H1 (cell line): ENCODE measurements around the gene GALNT9. TPM values are rescaled to one million over a fixed set of nuclear protein-coding genes. Genes with fewer than 3 reads are reported as not detected.

Experiments used
- CTCF ChIA-PET: fragments of 300-600 bp; sonication (Branson Sonifier 250); formaldehyde crosslinking; loops from one replicate; lab custom pipeline; 2021; ENCODE audit not compliant: partially characterized antibody; lab: Charles Lee
- POLR2A ChIA-PET: fragments of 300-600 bp; sonication (Branson Sonifier 250); formaldehyde crosslinking; loops from one replicate; lab custom pipeline; 2021; ENCODE audit warnings: inconsistent platforms; ENCODE audit not compliant: partially characterized antibody; lab: Charles Lee
- DNase-seq, 2 experiments: peaks; one replicate each; pipeline versions ENCODE4 v3.0.0 to v3.0.0-alpha.2; 2010 to 2022; ENCODE audit warnings: low spot score in 2 of 2, low read depth in 1 of 2, mixed read lengths in 1 of 2
- FAIRE-seq: peaks from 2 replicates; lab custom pipeline; 2011; peaks lifted over from hg19 to GRCh38; lab: Jason Lieb, UNC
- H2AFZ ChIP-seq: 2 replicates; pipeline ENCODE4 v1.8.1; 2012; ENCODE audit warnings: low read length, inconsistent platforms
- H2AK5ac ChIP-seq: 2 replicates; pipeline ENCODE4 v1.6.1; 2013; ENCODE audit warnings: low read depth, low read length
- H2BK120ac ChIP-seq: replicated peaks from 2 replicates; pipeline ENCODE3; 2013; ENCODE audit warnings: low read depth, low read length, inconsistent platforms
- H2BK12ac ChIP-seq: 2 replicates; pipeline ENCODE4 v1.6.1; 2013; ENCODE audit warnings: low read depth, low read length
- H2BK15ac ChIP-seq: 2 replicates; pipeline ENCODE4 v1.6.1; 2013; ENCODE audit warnings: low read length
- H2BK20ac ChIP-seq: 2 replicates; pipeline ENCODE4 v1.6.1; 2013; ENCODE audit warnings: low read length
- H2BK5ac ChIP-seq: 2 replicates; pipeline ENCODE4 v1.6.1; 2013; ENCODE audit warnings: low read depth, low read length
- H3K14ac ChIP-seq: 2 replicates; pipeline ENCODE4 v1.6.1; 2013; ENCODE audit warnings: inconsistent platforms; ENCODE audit not compliant: insufficient read length
- H3K18ac ChIP-seq: 2 replicates; pipeline ENCODE4 v1.6.1; 2013; ENCODE audit warnings: low read length; ENCODE audit errors: extremely low read depth
- H3K23ac ChIP-seq: 2 replicates; pipeline ENCODE4 v1.6.1; 2013; ENCODE audit warnings: inconsistent platforms; ENCODE audit not compliant: insufficient read length
- H3K23me2 ChIP-seq: 2 replicates; pipeline ENCODE4 v1.6.1; 2013; ENCODE audit warnings: low read depth, low read length
- H3K27ac ChIP-seq: 2 replicates; pipeline ENCODE4 v1.6.1; 2011; ENCODE audit warnings: low read depth, low read length, inconsistent platforms
- H3K27me3 ChIP-seq, 4 experiments: replicated peaks in 1 of 4; 1 replicate in 1 of 4; 2 replicates in 3 of 4; pipeline versions ENCODE4 v1.6.1 to v1.8.1; 2011 to 2013; ENCODE audit warnings: low read length in 3 of 4, mild to moderate bottlenecking in 3 of 4, inconsistent platforms in 2 of 4, mixed read lengths in 2 of 4, moderate library complexity in 1 of 4; ENCODE audit not compliant: control insufficient read depth in 3 of 4, insufficient read depth in 3 of 4; ENCODE audit errors: extremely low read depth in 1 of 4
- H3K36me3 ChIP-seq, 4 experiments: 2 replicates each; pipeline versions ENCODE4 v1.6.1 to v1.8.1; 2011 to 2013; ENCODE audit warnings: mild to moderate bottlenecking in 4 of 4, low read length in 3 of 4, moderate library complexity in 2 of 4, control low read depth in 1 of 4, inconsistent platforms in 1 of 4; ENCODE audit not compliant: insufficient read depth in 4 of 4, control insufficient read depth in 2 of 4
- H3K4ac ChIP-seq: replicated peaks from 2 replicates; pipeline ENCODE3; 2013; ENCODE audit warnings: low read length, low read depth, mixed read lengths, inconsistent platforms; ENCODE audit not compliant: insufficient read length
- H3K4me1 ChIP-seq, 4 experiments: replicated peaks in 1 of 4; 1 replicate in 1 of 4; 2 replicates in 3 of 4; pipeline versions ENCODE4 v1.6.1 to v1.8.1; 2011 to 2013; ENCODE audit warnings: low read length in 3 of 4, inconsistent platforms in 2 of 4, mixed read lengths in 1 of 4; ENCODE audit not compliant: insufficient read depth in 4 of 4, control insufficient read depth in 3 of 4
- H3K4me2 ChIP-seq, 2 experiments: 2 replicates each; pipeline versions ENCODE4 v1.6.1 to v1.8.1; 2011 to 2013; ENCODE audit warnings: low read depth in 2 of 2, low read length in 2 of 2, control low read depth in 1 of 2, inconsistent platforms in 1 of 2, mild to moderate bottlenecking in 1 of 2; ENCODE audit not compliant: insufficient read depth in 1 of 2
- H3K4me3 ChIP-seq, 4 experiments: fragments of 200-600, 300-600 bp in 1 of 4; sonication (generic), shearing (Covaris generic), sonication (Bioruptor Twin) in 1 of 4; 2 replicates each; pipeline versions ENCODE4 v1.5.1 to v1.8.1; 2011 to 2016; ENCODE audit warnings: low read length in 4 of 4, low read depth in 3 of 4, control low read depth in 2 of 4, inconsistent platforms in 2 of 4, mild to moderate bottlenecking in 2 of 4, mixed read lengths in 1 of 4, moderate library complexity in 1 of 4; ENCODE audit not compliant: insufficient read depth in 2 of 4; ENCODE audit errors: extremely low read depth in 1 of 4
- H3K56ac ChIP-seq: replicated peaks from 2 replicates; pipeline ENCODE3; 2013; ENCODE audit warnings: low read depth, mild to moderate bottlenecking, mixed read lengths, low read length, inconsistent platforms; ENCODE audit not compliant: insufficient read length
- H3K79me1 ChIP-seq: 2 replicates; pipeline ENCODE4 v1.6.1; 2013; ENCODE audit warnings: low read depth, low read length, control low read depth
- H3K79me2 ChIP-seq, 2 experiments: 2 replicates each; pipeline versions ENCODE4 v1.6.1 to v1.8.1; 2012 to 2013; ENCODE audit warnings: low read length in 2 of 2, mild to moderate bottlenecking in 2 of 2, inconsistent platforms in 1 of 2; ENCODE audit not compliant: insufficient read depth in 2 of 2, control insufficient read depth in 1 of 2
- H3K9ac ChIP-seq, 4 experiments: replicated peaks in 1 of 4; 1 replicate in 1 of 4; 2 replicates in 3 of 4; pipeline versions ENCODE4 v1.6.1 to v1.8.1; 2011 to 2013; ENCODE audit warnings: low read depth in 3 of 4, low read length in 3 of 4, control low read depth in 2 of 4, mild to moderate bottlenecking in 2 of 4, moderate library complexity in 2 of 4, inconsistent platforms in 1 of 4; ENCODE audit errors: extremely low read depth in 1 of 4
- H3K9me3 ChIP-seq, 2 experiments: 2 replicates each; pipeline versions ENCODE4 v1.6.1 to v1.8.1; 2012 to 2013; ENCODE audit warnings: mild to moderate bottlenecking in 2 of 2, moderate library complexity in 2 of 2, control low read depth in 1 of 2, inconsistent platforms in 1 of 2, low read depth in 1 of 2, low read length in 1 of 2, mixed read lengths in 1 of 2; ENCODE audit not compliant: insufficient read depth in 2 of 2
- H4K20me1 ChIP-seq, 2 experiments: replicated peaks in 1 of 2; 2 replicates each; pipeline versions ENCODE3 to v1.8.1; 2011 to 2013; ENCODE audit warnings: inconsistent platforms in 2 of 2, low read length in 2 of 2, mild to moderate bottlenecking in 1 of 2; ENCODE audit not compliant: insufficient read depth in 2 of 2, control insufficient read depth in 1 of 2
- H4K5ac ChIP-seq: 2 replicates; pipeline ENCODE4 v1.6.1; 2013; ENCODE audit warnings: low read length, low read depth, mixed read lengths, inconsistent platforms; ENCODE audit not compliant: insufficient read length
- H4K8ac ChIP-seq: 2 replicates; pipeline ENCODE4 v1.8.0; 2013; ENCODE audit warnings: mild to moderate bottlenecking, moderate library complexity, low read length, inconsistent platforms; ENCODE audit not compliant: insufficient read depth; ENCODE audit errors: extremely low read depth
- H4K91ac ChIP-seq: replicated peaks from 2 replicates; pipeline ENCODE3; 2013; ENCODE audit warnings: low read length, mixed read lengths, inconsistent platforms; ENCODE audit not compliant: insufficient read length
- CHD2 ChIP-seq: IDR thresholded peaks from 2 replicates; pipeline ENCODE4 v1.6.1; 2012; ENCODE audit warnings: low read length, improper control_type of control experiment
- EZH2 ChIP-seq: fragments of 200-600 bp; sonication (generic); IDR thresholded peaks from 2 replicates; pipeline ENCODE4 v1.7.1; 2012; ENCODE audit warnings: low read depth, mild to moderate bottlenecking, moderate library complexity, low read length, inconsistent platforms; ENCODE audit not compliant: severe bottlenecking
- KDM1A ChIP-seq: fragments of 200-600, 300-600 bp; sonication (generic); IDR thresholded peaks from 2 replicates; pipeline ENCODE4 v1.7.1; 2016; ENCODE audit warnings: mild to moderate bottlenecking, low read length, borderline replicate concordance
- NANOG ChIP-seq: IDR thresholded peaks from 2 replicates; pipeline ENCODE4 v1.6.1; 2011; ENCODE audit warnings: low read length, low read depth, mild to moderate bottlenecking, inconsistent platforms; ENCODE audit not compliant: insufficient read depth, poor library complexity, severe bottlenecking
- RFX5 ChIP-seq: IDR thresholded peaks from 2 replicates; pipeline ENCODE4 v1.6.1; 2011; ENCODE audit warnings: low read depth, low read length, improper control_type of control experiment, borderline replicate concordance
- TAF1 ChIP-seq: IDR thresholded peaks from 2 replicates; pipeline ENCODE4 v1.6.1; 2011; ENCODE audit warnings: mild to moderate bottlenecking, low read depth, low read length
- WGBS, 2 experiments: shearing (Covaris generic) in 1 of 2; methylation state at CpG; one replicate each; pipeline versions ENCODE4 v1.1.6 to v1.1.7; 2013 to 2015; ENCODE audit warnings: low lambda C conversion rate in 2 of 2, mixed read lengths in 2 of 2, inconsistent platforms in 1 of 2, low coverage in 1 of 2, missing lambda C conversion rate in 1 of 2; ENCODE audit not compliant: insufficient replicate concordance in 2 of 2, insufficient coverage in 1 of 2, insufficient read length in 1 of 2; ENCODE audit errors: extremely low coverage in 1 of 2, missing lambda C conversion rate in 1 of 2; 5-methylcytosine and 5-hydroxymethylcytosine counted together
- polyA plus RNA-seq, 7 experiments: library from polyadenylated mRNA; depleted of rRNA in 3 of 7; stranded (reverse) in 5 of 7; unstranded in 2 of 7; fragments of >200 nt in 5 of 7; fragments of 200-250 nt in 2 of 7; gene quantifications; 1 replicate in 5 of 7; 2 replicates in 1 of 7; 4 replicates in 1 of 7; pipeline versions ENCODE4 v1.2.1 to v1.2.3, GENCODE V29; 2011 to 2013; ENCODE audit warnings: missing spikeins in 2 of 7, mixed read lengths in 2 of 7
- total RNA-seq: library from RNA; stranded (reverse); fragmentation: NEBNext Ultra II Directional; extraction: Animal tissue kit (Norgen Biotek cat#: 25700); gene quantifications from 2 replicates; pipeline ENCODE4 v1.2.1, GENCODE V29; 2021

The GALNT9 gene
- total and polyA plus RNA-seq, 2 of the 8 experiments (the other 6 are each of a cell fraction or from before 2014, with no cell fraction given), result 2.0 to 3.6 TPM

GRCh38 chr12:132152953-132153352 is 176.4 kb downstream of the GALNT9 start:
- peaks cover 0 to 2% of the 10 kb centered on the region in 2 experiments; a peak in 1 of 4 replicates for H3K79me2 ChIP-seq
- FAIRE-seq, result no peak
- no peak for TF ChIP-seq CHD2
- no peak for TF ChIP-seq RFX5
- TF ChIP-seq KDM1A, result no peak
- TF ChIP-seq EZH2, result no peak
- TF ChIP-seq NANOG, result no peak
- TF ChIP-seq TAF1, result no peak

More at GRCh38 chr12:132152953-132153352, 176.4 kb downstream of the GALNT9 start:
- H2BK5ac ChIP-seq, result no peak overlapping the region
- H3K9ac ChIP-seq, result no peak overlapping the region
- H3K36me3 ChIP-seq, result peaks cover 8 to 41% (median 23%) of the 10 kb centered on the region in 4 experiments; a peak in 7 of 8 replicates
- H3K4ac ChIP-seq, result no peak overlapping the region
- H3K79me1 ChIP-seq, result peaks cover 10% of the 10 kb centered on the region; the same call in 1 of the 2 replicates
- H3K27me3 ChIP-seq, result no peaks in the 10 kb centered on the region; a peak in 2 of 7 replicates
- H3K4me1 ChIP-seq, result peaks cover 0 to 3% (median 1%) of the 10 kb centered on the region in 4 experiments; a peak in 4 of 7 replicates
- no peak overlapping the region for H2AFZ ChIP-seq
- peaks cover 0 to 29% of the 10 kb centered on the region in 2 experiments for H4K20me1 ChIP-seq
- H4K8ac ChIP-seq, result no peak overlapping the region
- WGBS, 2 experiments, result 89% methylated on average over 16 of the region's 20 CpGs; no CpG with 5 or more reads in 1 of the 2 experiments
- H3K23me2 ChIP-seq, result peaks cover 27% of the 10 kb centered on the region
- peaks cover 3 to 19% of the 10 kb centered on the region in 2 experiments; a peak in 3 of 4 replicates for H3K9me3 ChIP-seq
- no peak overlapping the region for H2BK120ac ChIP-seq
- H3K18ac ChIP-seq, result no peak overlapping the region
- no peak overlapping the region for H2BK20ac ChIP-seq
- no peak overlapping the region for H3K27ac ChIP-seq
- H3K23ac ChIP-seq, result no peak overlapping the region
- no peak overlapping the region for H2AK5ac ChIP-seq
- POLR2A ChIA-PET, result interaction anchor here (1.1 kb wide), 1 partner anchor 116 kb away, joined by 3 read pairs; no protein-coding TSS in a partner anchor
- no peak overlapping the region for H3K4me3 ChIP-seq
- no peak overlapping the region for H4K5ac ChIP-seq
- H4K91ac ChIP-seq, result no peak overlapping the region
- no peak overlapping the region for H3K56ac ChIP-seq
- CTCF ChIA-PET, result interaction anchor here (1.0 to 1.4 kb wide), 9 partner anchors 8 to 262 kb away, joined by 3 to 10 read pairs (median 4); no protein-coding TSS in a partner anchor
- no peak overlapping the region for H2BK15ac ChIP-seq
- DNase-seq, result no peak
- H3K4me2 ChIP-seq, result no peak overlapping the region
- H2BK12ac ChIP-seq, result no peak overlapping the region
- H3K14ac ChIP-seq, result no peak overlapping the region
